Measurements from ENCODE around the gene TAP2.
"Not testable (repeated sequence)": the region's sequence is repeated elsewhere in the genome, so short reads cannot be mapped to it uniquely, and the experiment has no call there.

Gene TAP2

GRCh38 chr6:32838114-32838958 is at the start of gene TAP2:
Gene TAP2 (minus strand): TSS chr6:32838739. CDS start chr6:32838233, 506 bp downstream.
- peak; percentile 93 for TF ChIP-seq CTCF (IDR thresholded peaks at IDR 0.05; ENCODE audit: borderline replicate concordance, insufficient read depth, low read depth, low read length)
- H3K4me3 ChIP-seq (ENCODE audit: low read depth, low read length): peak within 1 kb of the TSS; percentile 82

- no peak for TF ChIP-seq CTCF (IDR thresholded peaks at IDR 0.05; ENCODE audit: borderline replicate concordance, insufficient read depth, low read depth, low read length)
- no peak overlapping the region for H3K4me3 ChIP-seq (ENCODE audit: low read depth, low read length)
Measured at GRCh38 chr6:32887616-32888015, 49.1 kb upstream of the TAP2 start.

- no peak for TF ChIP-seq CTCF (IDR thresholded peaks at IDR 0.05; ENCODE audit: borderline replicate concordance, insufficient read depth, low read depth, low read length)
- H3K4me3 ChIP-seq (ENCODE audit: low read depth, low read length): no peak overlapping the region
Measured at GRCh38 chr6:32886681-32887383, 48.3 kb upstream of the TAP2 start.

- H3K4me3 ChIP-seq (ENCODE audit: low read depth, low read length): no peak overlapping the region
- no peak for TF ChIP-seq CTCF (IDR thresholded peaks at IDR 0.05; ENCODE audit: borderline replicate concordance, insufficient read depth, low read depth, low read length)
Measured at GRCh38 chr6:32885698-32886286, 47.3 kb upstream of the TAP2 start.

- H3K4me3 ChIP-seq (ENCODE audit: low read depth, low read length): no peak overlapping the region
- no peak for TF ChIP-seq CTCF (IDR thresholded peaks at IDR 0.05; ENCODE audit: borderline replicate concordance, insufficient read depth, low read depth, low read length)
Measured at GRCh38 chr6:32883789-32884188, 45.2 kb upstream of the TAP2 start.

- no peak for TF ChIP-seq CTCF (IDR thresholded peaks at IDR 0.05; ENCODE audit: borderline replicate concordance, insufficient read depth, low read depth, low read length)
- H3K4me3 ChIP-seq (ENCODE audit: low read depth, low read length): no peak overlapping the region
Measured at GRCh38 chr6:32882879-32883250, 44.3 kb upstream of the TAP2 start.

GRCh38 chr6:32880962-32881361 is 42.4 kb upstream of the TAP2 start:
- H3K4me3 ChIP-seq (ENCODE audit: low read depth, low read length): not testable (repeated sequence)

Measured in GM12875 (cell line).